ENCODE results near the gene PADI3. TPM values are rescaled to one million over a fixed set of nuclear protein-coding genes. Genes with fewer than 3 reads are reported as not detected.

The PADI3 gene
- total and polyA plus RNA-seq, 11 donors = not detected

DNA sequence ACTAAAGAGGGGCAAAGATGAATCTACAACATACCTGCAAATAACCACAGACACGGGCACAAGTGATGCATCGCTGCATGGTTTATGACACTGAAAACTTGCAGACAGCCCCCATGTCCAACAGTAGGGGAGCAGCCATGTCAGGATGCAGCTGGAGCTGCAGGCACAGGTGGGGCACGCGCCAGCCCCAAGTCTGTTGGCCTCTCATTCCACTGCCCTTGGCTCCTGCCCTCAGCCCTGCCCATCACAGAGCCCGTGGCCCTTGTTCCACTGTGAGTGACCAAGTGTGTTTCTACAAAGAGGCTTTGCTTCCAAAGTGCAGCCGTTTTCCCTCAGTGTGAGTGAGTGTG lies 55.9 kb downstream of the PADI3 start:
- ATAC-seq = no peak
- DNase-seq = no peak
- TF ChIP-seq POLR2A (IDR thresholded peaks at IDR 0.05) (no peak), CTCF (IDR thresholded peaks at IDR 0.05) (no peak)
- peaks cover 0 to 23% (median 9%) of the 10 kb centered on the region in 12 donors for H3K9me3 ChIP-seq
- peaks cover 0 to 13% (median 0%) of the 10 kb centered on the region in 12 donors for H3K4me1 ChIP-seq
- H3K4me3 ChIP-seq = no peak overlapping the region
- intact Hi-C loops (cut with DNase I) = no loop called here
- peaks cover 0 to 28% (median 12%) of the 10 kb centered on the region in 9 donors for H3K27me3 ChIP-seq
- WGBS, 4 donors = 50 to 65% (median 55%) methylated on average over 5 to 6 of the region's 6 CpGs
- no peak overlapping the region for H3K27ac ChIP-seq
- no peaks in the 10 kb centered on the region for H3K36me3 ChIP-seq

- WGBS, 4 donors = 62 to 72% (median 65%) methylated on average over 13 to 14 of the region's 14 CpGs
- intact Hi-C loops (cut with DNase I) = no loop called here
- Histone ChIP-seq H3K27ac (no peak overlapping the region), H3K4me3 (no peak overlapping the region), H3K36me3 (no peaks in the 10 kb centered on the region), H3K4me1 (peaks cover 0 to 13% (median 0%) of the 10 kb centered on the region in 12 donors), H3K9me3 (peaks cover 0 to 22% (median 9%) of the 10 kb centered on the region in 12 donors), H3K27me3 (peaks cover 0 to 37% (median 16%) of the 10 kb centered on the region in 9 donors)
- ATAC-seq (no peak), DNase-seq (no peak)
- TF ChIP-seq POLR2A (IDR thresholded peaks at IDR 0.05) = no peak
- no peak for TF ChIP-seq CTCF (IDR thresholded peaks at IDR 0.05)
These were observed 56.7 kb downstream of the PADI3 start for GRCh38 chr1:17305576-17306095.

- no peak overlapping the region for H3K4me3 ChIP-seq
- TF ChIP-seq CTCF (IDR thresholded peaks at IDR 0.05) = no peak
- no peak for TF ChIP-seq POLR2A (IDR thresholded peaks at IDR 0.05)
- no peak overlapping the region for H3K27ac ChIP-seq
- H3K9me3 ChIP-seq = peaks cover 0 to 14% (median 7%) of the 10 kb centered on the region in 12 donors
- peaks cover 0 to 13% (median 0%) of the 10 kb centered on the region in 12 donors for H3K4me1 ChIP-seq
- no peak for ATAC-seq
- intact Hi-C loops (cut with DNase I) = no loop called here
- DNase-seq = no peak
- WGBS, 4 donors = 68 to 72% (median 69%) methylated on average over 6 of the region's 6 CpGs
- H3K27me3 ChIP-seq = peaks cover 0 to 43% (median 16%) of the 10 kb centered on the region in 9 donors
- H3K36me3 ChIP-seq = no peaks in the 10 kb centered on the region
These were observed 57.5 kb downstream of the PADI3 start for GRCh38 chr1:17306407-17306806.

DNA sequence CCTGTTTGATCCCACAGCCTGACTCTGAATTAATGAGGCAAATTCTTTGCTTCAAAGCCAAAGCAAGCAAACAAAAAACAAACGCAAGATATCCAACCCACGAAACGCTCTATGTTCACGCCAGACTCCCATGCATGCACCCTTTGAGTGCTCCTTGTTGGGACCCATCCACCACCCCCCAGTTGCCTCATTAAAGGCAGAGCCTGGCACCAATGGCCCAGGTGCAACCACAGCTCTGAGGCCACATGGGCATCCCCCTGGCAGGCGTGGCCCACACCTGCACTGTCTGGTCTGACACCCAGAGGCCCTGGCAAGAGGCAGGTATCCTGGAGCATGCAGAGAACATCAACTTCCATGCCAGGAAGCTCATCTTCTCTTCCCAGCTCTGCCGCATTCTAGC lies 58.0 kb downstream of the PADI3 start:
- DNase-seq (no peak), ATAC-seq (no peak)
- no peak for TF ChIP-seq CTCF (IDR thresholded peaks at IDR 0.05)
- TF ChIP-seq POLR2A (IDR thresholded peaks at IDR 0.05) = no peak
- 38 to 52% (median 43%) methylated on average over 5 to 6 of the region's 6 CpGs for whole genome bisulfite sequencing, 4 donors
- Histone ChIP-seq H3K4me3 (no peak overlapping the region), H3K27me3 (peaks cover 0 to 48% (median 16%) of the 10 kb centered on the region in 9 donors), H3K27ac (no peak overlapping the region), H3K9me3 (peaks cover 0 to 9% (median 3%) of the 10 kb centered on the region in 12 donors), H3K4me1 (peaks cover 0 to 13% (median 0%) of the 10 kb centered on the region in 12 donors), H3K36me3 (no peaks in the 10 kb centered on the region)
- intact Hi-C loops (cut with DNase I) = no loop called here

Measured in heart left ventricle (tissue), 16 donors.